AG04450 (cell line): Measurements from ENCODE around the gene C10orf90. TPM values are rescaled to one million over a fixed set of nuclear protein-coding genes. Genes with fewer than 3 reads are reported as not detected.

Source experiments
- CTCF ChIA-PET: fragments of 300-600, 350-600 bp; formaldehyde crosslinking; extraction: SDS; loops from one replicate; lab custom pipeline; 2022; ENCODE audit warnings: antibody characterized with exemption, inconsistent platforms; lab: Charles Lee
- POLR2A ChIA-PET: fragments of 350-600 bp; formaldehyde crosslinking; extraction: SDS; loops from one replicate; lab custom pipeline; 2021; ENCODE audit warnings: antibody characterized with exemption, inconsistent platforms; lab: Yijun Ruan, JAX
- DNase-seq: peaks from one replicate; pipeline ENCODE4 v3.0.0-alpha.2; 2011; ENCODE audit warnings: low read depth, low spot score
- H3K27ac ChIP-seq: one replicate; pipeline ENCODE4 v1.5.1; 2012; ENCODE audit warnings: low read depth, low read length, control low read depth
- H3K27me3 ChIP-seq: one replicate; pipeline ENCODE4 v1.6.0; 2012; ENCODE audit warnings: low read length; ENCODE audit not compliant: control insufficient read depth, insufficient read depth
- H3K4me3 ChIP-seq: 2 replicates; pipeline ENCODE4 v1.5.1; 2011; ENCODE audit warnings: mild to moderate bottlenecking, low read depth, low read length, control low read depth
- H3K9me3 ChIP-seq: 2 replicates; pipeline ENCODE4 v1.5.1; 2012; ENCODE audit warnings: low read length; ENCODE audit not compliant: control insufficient read depth, insufficient read depth
- CTCF ChIP-seq: IDR thresholded peaks from 2 replicates; pipeline ENCODE4 v1.5.1; 2011; ENCODE audit warnings: low read depth, low read length, control low read depth, inconsistent platforms
- polyA plus RNA-seq: library from polyadenylated mRNA; depleted of rRNA; stranded (reverse); fragments of >200 nt; gene quantifications from 2 replicates; pipeline ENCODE4 v1.2.3, GENCODE V29; 2011

Gene C10orf90
- polyA plus RNA-seq, 1 experiment, result 0.10 TPM

- no peak for TF ChIP-seq CTCF
- Histone ChIP-seq H3K4me3 (no peak overlapping the region), H3K27me3 (peaks cover 6% of the 10 kb centered on the region), H3K9me3 (no peaks in the 10 kb centered on the region; the same call in 1 of the 2 replicates), H3K27ac (no peak overlapping the region)
- POLR2A ChIA-PET, result no interaction called here
- CTCF ChIA-PET, result interaction anchor here (1.0 to 3.2 kb wide), 9 partner anchors 12 to 632 kb away, joined by 3 to 104 read pairs (median 27); no protein-coding TSS in a partner anchor
- no peak for DNase-seq
Observed at GRCh38 chr10:126502441-126502840, 168.1 kb downstream of the C10orf90 start.

- no peak for DNase-seq
- Histone ChIP-seq H3K27me3 (peaks cover 6% of the 10 kb centered on the region), H3K27ac (no peak overlapping the region), H3K4me3 (no peak overlapping the region), H3K9me3 (no peaks in the 10 kb centered on the region; the same call in 1 of the 2 replicates)
- no peak for TF ChIP-seq CTCF
- ChIA-PET CTCF (interaction anchor here (0.5 to 3.2 kb wide), 7 partner anchors 12 to 685 kb away, joined by 3 to 27 read pairs (median 3); no protein-coding TSS in a partner anchor), POLR2A (no interaction called here)
Observed at GRCh38 chr10:126501828-126502227, 168.7 kb downstream of the C10orf90 start.

- H3K27ac ChIP-seq, result no peak overlapping the region
- no peaks in the 10 kb centered on the region; the same call in 1 of the 2 replicates for H3K9me3 ChIP-seq
- POLR2A ChIA-PET, result interaction anchor here (1.5 kb wide), 1 partner anchor 43 kb away, joined by 5 read pairs; no protein-coding TSS in a partner anchor
- CTCF ChIA-PET, result interaction anchor here (0.5 to 3.2 kb wide), 4 partner anchors 110 to 566 kb away, joined by 3 to 27 read pairs (median 12); no protein-coding TSS in a partner anchor
- peak; percentile 18; the same call in 1 of the 2 replicates for TF ChIP-seq CTCF
- H3K4me3 ChIP-seq, result no peak overlapping the region
- DNase-seq, result peak; percentile 27
- peaks cover 6% of the 10 kb centered on the region for H3K27me3 ChIP-seq
Observed at GRCh38 chr10:126500866-126501265, 169.6 kb downstream of the C10orf90 start.

GRCh38 chr10:126500185-126500584 lies 170.3 kb downstream of the C10orf90 start:
- ChIA-PET CTCF (interaction anchor here (2.2 to 3.2 kb wide), 2 partner anchors 518 to 566 kb away, joined by 18 to 27 read pairs; no protein-coding TSS in a partner anchor), POLR2A (interaction anchor here (1.5 kb wide), 1 partner anchor 42 kb away, joined by 5 read pairs; no protein-coding TSS in a partner anchor)
- no peak for DNase-seq
- no peak for TF ChIP-seq CTCF
- H3K4me3 ChIP-seq, result no peak overlapping the region
- peaks cover 3% of the 10 kb centered on the region for H3K27me3 ChIP-seq
- no peaks in the 10 kb centered on the region; the same call in 1 of the 2 replicates for H3K9me3 ChIP-seq
- H3K27ac ChIP-seq, result no peak overlapping the region

- H3K27me3 ChIP-seq, result peaks cover 3% of the 10 kb centered on the region
- no peak for DNase-seq
- TF ChIP-seq CTCF, result no peak
- no peak overlapping the region for H3K27ac ChIP-seq
- ChIA-PET POLR2A (no interaction called here), CTCF (interaction anchor here (3.2 kb wide), 1 partner anchor 565 kb away, joined by 27 read pairs; no protein-coding TSS in a partner anchor)
- H3K9me3 ChIP-seq, result no peaks in the 10 kb centered on the region; the same call in 1 of the 2 replicates
- no peak overlapping the region for H3K4me3 ChIP-seq
Observed at GRCh38 chr10:126499744-126500143, 170.7 kb downstream of the C10orf90 start.
